Astrocyte (in vitro differentiated cells and primary cell): ENCODE data around the gene TTC22. TPM values are rescaled to one million over a fixed set of nuclear protein-coding genes. Genes with fewer than 3 reads are reported as not detected.

Source experiments
- DNase-seq: peaks from one replicate; pipeline ENCODE4 v3.0.0-alpha.2; 2010; ENCODE audit warnings: low read depth
- FAIRE-seq: peaks from 2 replicates; lab custom pipeline; 2011; peaks lifted over from hg19 to GRCh38; lab: Jason Lieb, UNC
- H2AFZ ChIP-seq: 2 replicates; pipeline ENCODE4 v1.6.0; 2012; ENCODE audit warnings: low read depth, low read length, inconsistent platforms
- H3K27ac ChIP-seq: 2 replicates; pipeline ENCODE4 v1.5.1; 2011; ENCODE audit warnings: low read depth, low read length, inconsistent platforms
- H3K27me3 ChIP-seq: 2 replicates; pipeline ENCODE4 v1.6.0; 2011; ENCODE audit warnings: low read length, inconsistent platforms; ENCODE audit not compliant: insufficient read depth
- H3K36me3 ChIP-seq: 2 replicates; pipeline ENCODE4 v1.5.1; 2011; ENCODE audit warnings: low read length, inconsistent platforms; ENCODE audit not compliant: insufficient read depth
- H3K4me1 ChIP-seq: 2 replicates; pipeline ENCODE4 v1.5.1; 2011; ENCODE audit warnings: low read length, inconsistent platforms; ENCODE audit not compliant: insufficient read depth
- H3K4me2 ChIP-seq: 2 replicates; pipeline ENCODE4 v1.6.0; 2012; ENCODE audit warnings: low read length, inconsistent platforms
- H3K4me3 ChIP-seq: 2 replicates; pipeline ENCODE4 v1.5.1; 2011; ENCODE audit warnings: low read depth, mild to moderate bottlenecking, low read length, inconsistent platforms; ENCODE audit not compliant: insufficient read depth
- H3K79me2 ChIP-seq: 2 replicates; pipeline ENCODE4 v1.6.0; 2012; ENCODE audit warnings: mild to moderate bottlenecking, low read length, inconsistent platforms; ENCODE audit not compliant: insufficient read depth
- H3K9ac ChIP-seq: 2 replicates; pipeline ENCODE4 v1.6.0; 2012; ENCODE audit warnings: mild to moderate bottlenecking, low read length, inconsistent platforms
- H3K9me3 ChIP-seq: 2 replicates; pipeline ENCODE4 v1.5.1; 2012; ENCODE audit warnings: low read depth, mild to moderate bottlenecking, low read length, inconsistent platforms; ENCODE audit not compliant: insufficient read depth
- H4K20me1 ChIP-seq: 2 replicates; pipeline ENCODE4 v1.6.0; 2012; ENCODE audit warnings: low read length, inconsistent platforms; ENCODE audit not compliant: insufficient read depth
- H3K27ac Mint-ChIP-seq: one replicate; pipeline ENCODE4 v1.8.0; 2021; ENCODE audit warnings: mild to moderate bottlenecking, mixed read lengths; ENCODE audit not compliant: unreplicated experiment
- H3K27me3 Mint-ChIP-seq: one replicate; pipeline ENCODE4 v1.8.0; 2021; ENCODE audit warnings: low read depth, mixed read lengths; ENCODE audit not compliant: unreplicated experiment
- H3K36me3 Mint-ChIP-seq: one replicate; pipeline ENCODE4 v1.8.0; 2021; ENCODE audit warnings: low read depth, mixed read lengths; ENCODE audit not compliant: unreplicated experiment
- H3K4me1 Mint-ChIP-seq: one replicate; pipeline ENCODE4 v1.8.0; 2021; ENCODE audit warnings: low read depth, mixed read lengths; ENCODE audit not compliant: unreplicated experiment
- H3K4me3 Mint-ChIP-seq: one replicate; pipeline ENCODE4 v1.8.0; 2021; ENCODE audit warnings: mild to moderate bottlenecking, moderate library complexity, mixed read lengths; ENCODE audit not compliant: unreplicated experiment
- H3K9me3 Mint-ChIP-seq: one replicate; pipeline ENCODE4 v1.8.0; 2021; ENCODE audit warnings: mild to moderate bottlenecking, mixed read lengths; ENCODE audit not compliant: unreplicated experiment
- CTCF ChIP-seq: IDR thresholded peaks from 2 replicates; pipeline ENCODE4 v1.5.1; 2011; ENCODE audit warnings: low read depth, mild to moderate bottlenecking, inconsistent platforms, low read length, moderate library complexity; ENCODE audit not compliant: insufficient read depth
- EZH2 ChIP-seq: IDR thresholded peaks from 2 replicates; pipeline ENCODE4 v1.6.1; 2012; ENCODE audit warnings: mild to moderate bottlenecking, low read length, inconsistent platforms; ENCODE audit not compliant: insufficient read depth
- total RNA-seq: library from RNA; stranded (reverse); gene quantifications from 2 replicates; pipeline ENCODE4 v1.2.1, GENCODE V29; 2021

Gene TTC22
- total RNA-seq, 1 donor from 2014 or later: not detected

DNA sequence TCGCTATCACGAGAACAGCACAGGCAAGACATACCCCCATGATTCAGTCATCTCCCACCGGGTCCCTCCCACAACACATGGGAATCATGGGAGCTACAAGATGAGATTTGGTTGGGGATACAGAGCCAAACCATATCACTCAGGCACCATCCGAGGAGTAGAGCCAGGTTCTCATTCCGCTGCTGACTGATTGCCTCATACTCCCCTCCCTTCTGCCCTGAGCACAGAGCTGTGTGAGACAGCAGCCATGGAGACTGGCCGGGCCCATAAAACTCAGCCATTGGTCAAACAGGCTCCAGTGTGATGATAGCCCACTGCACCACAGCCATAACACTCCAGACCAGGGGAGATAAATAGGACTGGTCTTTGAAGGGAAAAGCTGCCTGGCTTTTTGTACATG, 62.9 kb downstream of the TTC22 start:
- H3K4me1 Mint-ChIP-seq: peaks cover 3% of the 10 kb centered on the region
- no peak overlapping the region for H3K4me3 Mint-ChIP-seq
- peaks cover 12% of the 10 kb centered on the region for H4K20me1 ChIP-seq
- H3K27ac Mint-ChIP-seq: no peak overlapping the region
- H3K4me3 ChIP-seq: no peak overlapping the region
- no peaks in the 10 kb centered on the region for H3K27me3 Mint-ChIP-seq
- no peaks in the 10 kb centered on the region for H3K9me3 Mint-ChIP-seq
- H3K9ac ChIP-seq: no peak overlapping the region
- TF ChIP-seq EZH2 (no peak), CTCF (no peak)
- H2AFZ ChIP-seq: no peak overlapping the region
- DNase-seq (no peak), FAIRE-seq (no peak)
- no peaks in the 10 kb centered on the region for H3K4me1 ChIP-seq
- no peaks in the 10 kb centered on the region for H3K79me2 ChIP-seq
- no peaks in the 10 kb centered on the region for H3K9me3 ChIP-seq
- no peak overlapping the region for H3K27ac ChIP-seq
- H3K36me3 Mint-ChIP-seq: peaks cover 14% of the 10 kb centered on the region
- peaks cover 48% of the 10 kb centered on the region for H3K36me3 ChIP-seq
- H3K4me2 ChIP-seq: no peak overlapping the region
- no peaks in the 10 kb centered on the region for H3K27me3 ChIP-seq

GRCh38 chr1:54736685-54737084, 64.4 kb downstream of the TTC22 start:
- Mint-ChIP-seq H3K4me3 (no peak overlapping the region), H3K4me1 (no peaks in the 10 kb centered on the region), H3K36me3 (peaks cover 11% of the 10 kb centered on the region), H3K27ac (no peak overlapping the region), H3K27me3 (no peaks in the 10 kb centered on the region), H3K9me3 (no peaks in the 10 kb centered on the region)
- DNase-seq (no peak), FAIRE-seq (no peak)
- H3K4me3 ChIP-seq: no peak overlapping the region
- H3K9ac ChIP-seq: no peak overlapping the region
- H3K4me2 ChIP-seq: no peak overlapping the region
- TF ChIP-seq EZH2: no peak
- TF ChIP-seq CTCF: no peak
- H3K9me3 ChIP-seq: no peaks in the 10 kb centered on the region
- no peak overlapping the region for H3K27ac ChIP-seq
- H3K79me2 ChIP-seq: no peaks in the 10 kb centered on the region
- no peaks in the 10 kb centered on the region for H3K27me3 ChIP-seq
- H3K36me3 ChIP-seq: peaks cover 42% of the 10 kb centered on the region
- no peaks in the 10 kb centered on the region for H3K4me1 ChIP-seq
- H2AFZ ChIP-seq: no peak overlapping the region
- peaks cover 7% of the 10 kb centered on the region for H4K20me1 ChIP-seq

Other genes starting within 250 kb of the TTC22 start
- not detected in 2 replicates for gene FAM151A, start 177.8 kb downstream of the TTC22 start, total RNA-seq
- 0.12 TPM in 1 of 2 replicates, not detected in the other for gene MROH7, start 159.5 kb downstream of the TTC22 start, total RNA-seq
- gene TTC4, start 85.5 kb downstream of the TTC22 start, total RNA-seq: 18.4 and 18.8 TPM in 2 replicates
- 4.8 and 5.4 TPM in 2 replicates for gene PARS2, start 36.8 kb downstream of the TTC22 start, total RNA-seq
- 116 and 168 TPM in 2 replicates for gene DHCR24, start 85.9 kb upstream of the TTC22 start, total RNA-seq
- gene TMEM61, start 179.3 kb upstream of the TTC22 start, total RNA-seq: not detected in 2 replicates
- not detected in 2 replicates for gene BSND, start 197.6 kb upstream of the TTC22 start, total RNA-seq
- gene PCSK9, start 238.2 kb upstream of the TTC22 start, total RNA-seq: 0.53 and 1.4 TPM in 2 replicates